Endothelial cell of hepatic sinusoid (primary cell): ENCODE data around the gene ANTXRL.
"Not testable (repeated sequence)": the region's sequence is repeated elsewhere in the genome, so short reads cannot be mapped to it uniquely, and the experiment has no call there.

ENCODE experiments used
- in situ Hi-C: cut with HindIII; loops from 2 replicates; pipeline ENCODE4 v1.10.0; 2017; ENCODE audit warnings: low sequenced_read_pairs

Gene ANTXRL

DNA sequence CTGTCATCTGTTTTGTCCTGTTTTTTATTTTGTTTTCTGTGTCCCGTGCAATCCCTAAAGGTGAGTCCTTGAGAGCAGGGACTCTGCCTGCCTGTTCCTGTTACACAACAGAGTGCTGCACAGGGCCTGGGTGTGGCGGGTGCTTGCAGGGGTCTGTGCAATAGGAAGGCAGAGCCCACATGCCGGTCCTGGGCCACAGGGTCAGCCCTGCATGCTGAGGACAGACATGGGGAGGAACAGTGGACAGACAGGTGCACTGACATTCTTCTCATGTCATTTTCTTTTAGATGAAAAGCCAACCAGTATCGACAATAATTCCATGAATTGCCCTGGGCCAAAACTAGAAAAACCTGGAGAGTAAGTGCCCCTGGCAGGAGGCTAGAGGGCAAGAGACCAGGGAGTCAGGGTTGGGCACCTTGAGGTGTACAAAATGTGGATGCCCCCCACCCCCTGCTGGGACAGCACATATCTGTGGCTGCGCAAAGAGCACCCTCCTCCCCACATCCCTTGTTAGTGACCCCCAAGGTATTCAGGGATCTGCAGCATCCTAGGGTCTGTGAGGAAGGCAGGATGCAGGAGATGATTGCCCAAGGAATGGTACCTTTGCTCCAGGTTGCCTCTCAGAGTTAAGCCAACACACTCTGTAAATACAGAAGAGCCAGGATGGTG, 19.9 kb downstream of the ANTXRL start:
- in situ Hi-C loops, result no loop called here

GRCh38 chr10:46307281-46308112, 20.7 kb downstream of the ANTXRL start:
- in situ Hi-C loops, result no loop called here

DNA sequence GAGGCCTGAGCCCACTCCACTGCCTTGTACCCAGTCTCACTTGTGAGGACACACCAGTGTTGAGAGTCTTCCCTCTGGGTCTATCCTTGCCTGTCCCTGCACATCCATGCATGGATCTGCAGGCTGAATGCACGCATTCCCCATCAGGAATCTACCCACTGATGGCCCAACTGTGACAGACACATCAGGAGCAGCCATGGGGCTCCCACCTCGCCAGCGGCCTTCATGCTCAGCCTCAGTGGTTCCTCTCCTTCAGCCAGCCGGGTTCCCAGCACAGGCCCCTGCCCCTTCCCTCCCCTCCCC, 21.3 kb downstream of the ANTXRL start:
- in situ Hi-C loops, result no loop called here

DNA sequence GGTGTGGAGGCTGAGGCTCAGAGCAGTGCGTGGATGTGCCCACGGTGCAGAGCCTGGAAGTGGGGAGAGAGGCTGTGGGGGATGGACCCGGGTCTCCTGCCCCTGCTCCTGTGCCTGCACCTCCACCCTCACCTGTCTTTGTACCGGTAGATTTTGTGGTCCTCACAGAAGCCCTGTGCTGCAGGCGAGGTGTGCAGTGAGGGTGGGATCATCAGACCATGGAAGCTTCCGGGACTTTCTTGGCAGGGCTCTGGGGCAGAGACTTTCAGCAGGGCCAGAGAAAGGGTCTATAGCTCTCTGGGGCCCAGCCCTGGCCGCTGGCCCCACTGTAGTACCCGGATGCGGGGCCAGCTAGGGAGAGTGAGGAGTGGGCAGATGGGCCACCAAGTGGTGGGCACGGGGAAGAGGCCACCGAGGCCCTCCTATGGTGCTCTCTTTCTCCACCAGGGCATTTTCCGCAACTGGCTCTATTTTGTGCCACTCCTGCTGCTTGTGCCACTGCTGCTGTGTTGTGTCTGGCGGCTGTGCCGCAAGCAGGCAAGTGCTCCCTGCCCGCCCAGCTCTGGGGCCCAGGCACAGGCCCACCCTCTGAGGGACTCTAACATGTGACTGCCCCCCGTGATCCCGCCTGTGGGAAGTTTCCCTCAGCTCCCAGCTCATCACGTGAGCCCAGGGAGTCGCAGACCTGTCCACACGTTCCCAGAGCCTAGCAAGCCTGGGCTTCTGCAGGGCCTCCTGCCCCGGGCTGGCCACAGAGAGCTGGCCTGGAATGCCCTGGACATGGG, 22.1 kb downstream of the ANTXRL start:
- in situ Hi-C loops, result no loop called here

GRCh38 chr10:46309511-46310142, 22.8 kb downstream of the ANTXRL start:
- in situ Hi-C loops, result no loop called here

GRCh38 chr10:46310143-46310514, 23.3 kb downstream of the ANTXRL start:
- in situ Hi-C loops, result no loop called here

- in situ Hi-C loops, result no loop called here
Measured at GRCh38 chr10:46310851-46311250, 24.1 kb downstream of the ANTXRL start.

DNA sequence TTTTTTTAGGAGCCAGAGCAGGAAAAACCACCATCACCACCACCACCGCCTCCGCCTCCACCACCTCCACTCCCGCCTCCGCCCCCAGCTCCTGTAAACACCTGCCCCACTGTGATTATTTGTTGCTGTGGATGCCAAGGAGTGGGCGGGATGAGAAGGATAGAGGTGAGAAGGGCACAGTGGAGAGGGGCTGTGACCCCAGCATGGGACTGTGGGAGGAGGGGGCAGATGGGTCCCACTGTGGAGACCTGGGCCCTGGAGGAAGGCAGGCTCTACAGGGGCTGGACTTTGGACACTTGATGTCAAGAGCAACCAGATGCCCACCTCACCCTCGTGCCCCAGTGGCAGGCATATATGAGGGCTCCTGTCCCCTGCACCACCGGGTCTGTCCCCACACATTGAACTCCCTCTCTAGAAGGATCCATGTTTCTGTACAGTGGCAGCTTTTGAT, 24.7 kb downstream of the ANTXRL start:
- in situ Hi-C loops, result no loop called here

- in situ Hi-C loops, result not testable (repeated sequence)
Measured at GRCh38 chr10:46311961-46312431, 25.2 kb downstream of the ANTXRL start.

DNA sequence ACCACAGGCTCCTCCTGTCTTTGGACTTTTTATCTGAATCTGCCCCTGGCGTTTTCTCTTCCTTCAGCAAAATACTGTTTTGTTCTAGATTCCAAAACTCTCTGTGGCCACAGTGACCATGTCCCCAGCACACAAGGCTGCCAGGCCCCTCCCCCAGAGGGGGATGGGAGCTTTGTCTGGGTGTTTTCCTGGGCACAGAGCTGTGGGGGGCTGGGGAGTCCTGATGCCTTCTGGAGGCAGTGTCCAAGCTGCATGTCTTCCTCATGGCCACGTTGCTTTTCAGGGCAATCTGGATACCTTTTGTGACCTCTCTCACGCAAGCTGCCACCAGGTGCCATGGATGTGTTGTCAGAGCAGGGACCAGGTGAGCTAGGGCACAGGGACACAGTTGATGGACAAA, 26.2 kb downstream of the ANTXRL start:
- in situ Hi-C loops, result no loop called here

- in situ Hi-C loops, result no loop called here
Measured at GRCh38 chr10:46314071-46314470, 27.3 kb downstream of the ANTXRL start.

DNA sequence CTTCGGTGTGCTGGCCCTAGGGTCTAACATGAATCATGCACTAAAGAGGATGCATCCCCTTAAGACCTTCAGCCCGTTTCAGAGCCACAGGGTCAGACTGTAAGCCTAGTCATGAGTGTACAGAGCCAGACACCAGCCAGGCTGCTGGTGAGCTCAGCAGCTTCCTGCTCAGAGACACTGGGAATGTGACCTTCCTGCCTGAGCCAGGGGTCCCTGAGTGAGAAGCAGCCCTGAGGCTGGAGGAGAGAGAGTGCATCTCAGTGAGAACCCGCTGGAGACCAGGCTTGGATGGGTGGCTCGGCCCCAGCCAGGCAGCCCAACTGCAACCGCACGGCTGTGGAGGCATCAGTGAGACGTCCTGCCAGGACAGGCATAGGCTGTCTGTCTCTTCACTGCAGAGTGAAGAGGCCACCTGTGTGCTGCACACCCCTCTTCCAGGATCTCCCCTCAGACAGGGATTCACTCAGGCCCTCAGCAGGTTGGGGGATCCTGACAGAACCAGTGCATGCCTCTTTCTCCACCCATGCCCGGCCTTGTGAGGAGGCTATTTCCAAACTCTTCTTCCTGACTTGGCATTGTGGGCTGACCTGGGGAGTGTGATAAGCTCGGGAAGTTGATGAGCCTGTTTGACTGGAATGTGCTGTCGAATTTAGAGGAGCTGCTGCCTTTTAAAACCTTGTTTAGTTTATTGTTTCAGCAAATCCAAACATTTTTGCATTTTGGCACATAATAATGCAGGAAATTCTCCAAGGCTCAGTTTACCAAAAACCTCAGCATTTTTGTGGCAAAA, 28.5 kb downstream of the ANTXRL start:
- in situ Hi-C loops, result not testable (repeated sequence)

- in situ Hi-C loops, result no loop called here
Measured at GRCh38 chr10:46317370-46317769, 30.6 kb downstream of the ANTXRL start.

- in situ Hi-C loops, result no loop called here
Measured at GRCh38 chr10:46317889-46318288, 31.1 kb downstream of the ANTXRL start.

- in situ Hi-C loops, result no loop called here
Measured at GRCh38 chr10:46318799-46319198, 32.0 kb downstream of the ANTXRL start.

DNA sequence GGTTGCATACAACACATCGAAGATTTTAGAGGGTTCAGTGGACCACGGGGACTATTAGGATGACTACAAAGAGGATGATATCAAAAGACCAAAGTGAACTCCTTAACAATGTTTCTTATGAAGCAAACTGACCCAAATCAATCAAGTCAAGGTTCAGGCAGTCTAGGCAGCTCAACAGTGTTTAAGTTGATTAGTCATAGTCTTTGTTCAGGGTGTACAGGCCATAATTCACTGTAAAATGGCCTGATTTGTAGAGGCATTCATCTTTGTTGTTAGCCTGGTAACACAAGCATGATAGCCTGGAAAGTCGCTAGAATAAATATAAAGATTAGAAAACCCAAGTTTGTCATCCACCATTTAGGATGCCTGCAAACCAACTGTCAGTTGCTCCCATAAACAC, 32.6 kb downstream of the ANTXRL start:
- in situ Hi-C loops, result no loop called here

DNA sequence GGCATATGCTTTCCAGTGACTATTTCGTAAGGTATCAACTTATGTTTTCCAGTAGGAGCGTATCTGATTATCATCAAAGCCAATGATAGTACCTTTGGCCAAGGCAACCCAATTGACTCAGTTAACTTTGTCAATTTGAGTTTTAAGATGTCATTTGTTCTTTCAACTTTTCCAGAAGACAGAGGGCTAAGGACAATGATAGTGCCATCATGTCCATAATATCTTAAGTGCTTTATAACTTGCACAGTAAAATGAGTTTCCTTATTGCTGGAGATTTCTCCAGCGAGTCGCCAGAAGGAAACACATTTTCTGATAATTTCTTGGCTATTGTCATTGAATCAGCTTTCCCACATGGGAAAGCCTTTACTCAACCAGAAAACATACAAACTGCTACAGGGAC, 35.0 kb downstream of the ANTXRL start:
- in situ Hi-C loops, result no loop called here

DNA sequence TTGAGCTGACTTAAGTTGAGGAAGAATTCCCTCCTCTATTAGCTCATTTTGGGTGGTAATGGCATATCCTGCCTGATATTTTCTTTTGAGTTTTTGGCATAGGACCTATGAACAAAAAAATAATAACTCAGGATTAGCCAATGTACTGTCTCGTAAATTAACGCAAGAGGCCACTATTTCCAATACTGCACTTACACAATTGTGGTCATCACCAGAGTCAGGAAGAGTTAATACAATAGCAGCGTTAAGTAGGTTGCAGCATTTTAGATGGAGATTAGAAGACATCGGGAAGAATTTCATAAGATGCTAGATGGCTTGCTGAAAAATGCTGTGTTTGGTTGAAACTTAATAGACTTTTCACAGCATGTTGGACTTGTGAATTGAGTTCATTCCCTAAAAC, 36.4 kb downstream of the ANTXRL start:
- in situ Hi-C loops, result no loop called here

GRCh38 chr10:46325021-46325420, 38.2 kb downstream of the ANTXRL start:
- in situ Hi-C loops, result no loop called here

DNA sequence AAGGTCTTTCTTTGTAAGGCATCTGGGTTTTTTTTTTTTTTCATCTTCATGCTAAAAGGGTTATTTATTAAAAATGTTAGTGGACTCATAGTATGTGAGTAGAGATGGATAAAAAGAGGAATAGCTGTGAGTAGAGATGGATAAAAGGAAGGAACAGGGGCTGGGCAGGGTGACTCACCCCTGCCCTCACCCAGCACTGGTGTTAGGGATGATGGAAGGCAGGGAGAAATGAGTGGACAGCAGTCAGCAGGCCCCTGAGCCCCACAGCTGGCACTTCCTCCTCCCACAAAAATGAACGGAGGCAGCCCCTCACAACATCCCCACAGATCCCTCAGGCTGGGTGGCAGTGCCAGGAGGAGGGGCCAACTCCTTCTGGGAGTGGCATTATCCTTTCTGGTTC, 39.3 kb downstream of the ANTXRL start:
- in situ Hi-C loops, result no loop called here
